Measurements from ENCODE around the gene CLCN1.

- TF ChIP-seq CTCF (conservative IDR thresholded peaks at IDR 0.05 in 1 of 2, IDR thresholded peaks at IDR 0.05 in 1 of 2; ENCODE audit: low read depth in 1 of 2, low read length in 2 of 2) (no peak), EZH2 (IDR thresholded peaks at IDR 0.05; ENCODE audit: low read length, missing control alignments) (no peak)
Measured at GRCh38 chr7:143385891-143386781, 70.2 kb downstream of the CLCN1 start.

Data from fibroblast of lung (primary cell).